PFSK-1 (cell line): Measurements from ENCODE around the gene KCTD3.

Experiments
- POLR2AphosphoS5 ChIP-seq: IDR thresholded peaks from 2 replicates; pipeline ENCODE4 v1.6.1; 2012; ENCODE audit warnings: low read depth, mild to moderate bottlenecking, control low read depth, low read length, moderate library complexity
- REST ChIP-seq, 2 experiments: IDR thresholded peaks; 2 replicates each; pipeline versions ENCODE4 v1.6.1 to v1.8.0; 2011 to 2012; ENCODE audit warnings: low read depth in 2 of 2, low read length in 2 of 2, control low read depth in 1 of 2, inconsistent platforms in 1 of 2, mild to moderate bottlenecking in 1 of 2, moderate library complexity in 1 of 2; ENCODE audit not compliant: insufficient read depth in 1 of 2
- SIN3A ChIP-seq: IDR thresholded peaks from 2 replicates; pipeline ENCODE4 v1.6.1; 2012; ENCODE audit warnings: mild to moderate bottlenecking, low read length, moderate library complexity, borderline replicate concordance; ENCODE audit not compliant: insufficient read depth
- TAF1 ChIP-seq: IDR thresholded peaks from 2 replicates; pipeline ENCODE4 v1.6.1; 2012; ENCODE audit warnings: low read length, control low read depth, borderline replicate concordance; ENCODE audit not compliant: insufficient read depth

DNA sequence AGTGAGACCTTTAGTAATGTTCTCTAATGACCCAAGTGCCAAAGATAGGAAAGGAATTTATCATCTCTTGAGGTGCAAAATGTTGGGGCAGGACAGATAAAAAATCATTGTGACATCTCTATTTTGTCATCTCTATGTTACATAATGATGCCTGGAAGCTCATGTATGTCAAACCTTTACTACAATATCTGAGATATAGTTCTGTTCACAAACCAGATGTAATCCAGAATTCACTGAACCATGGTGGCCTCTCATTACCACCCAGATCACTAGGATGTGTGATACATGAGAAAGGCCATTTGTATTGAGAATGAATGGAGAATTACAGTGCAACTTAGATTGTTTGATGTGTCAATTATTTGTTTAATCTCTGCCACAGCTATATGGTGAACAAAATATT lies 22.0 kb upstream of the KCTD3 start:
- TF ChIP-seq REST (IDR thresholded peaks at IDR 0.05; ENCODE audit: insufficient read depth in 1 of 2, low read depth in 2 of 2, low read length in 2 of 2) (no peak), TAF1 (no peak), SIN3A (no peak), POLR2AphosphoS5 (no peak)
